ENCODE data around the gene CTNNBL1. TPM values are rescaled to one million over a fixed set of nuclear protein-coding genes. Genes with fewer than 3 reads are reported as not detected.
A peak's percentile ranks its signal among the peaks of the same experiment; 100 is the strongest.

CTNNBL1 gene
- total and polyA plus RNA-seq, 7 experiments from 2014 or later = 41.7 to 93.4 (median 56.4) TPM

DNA sequence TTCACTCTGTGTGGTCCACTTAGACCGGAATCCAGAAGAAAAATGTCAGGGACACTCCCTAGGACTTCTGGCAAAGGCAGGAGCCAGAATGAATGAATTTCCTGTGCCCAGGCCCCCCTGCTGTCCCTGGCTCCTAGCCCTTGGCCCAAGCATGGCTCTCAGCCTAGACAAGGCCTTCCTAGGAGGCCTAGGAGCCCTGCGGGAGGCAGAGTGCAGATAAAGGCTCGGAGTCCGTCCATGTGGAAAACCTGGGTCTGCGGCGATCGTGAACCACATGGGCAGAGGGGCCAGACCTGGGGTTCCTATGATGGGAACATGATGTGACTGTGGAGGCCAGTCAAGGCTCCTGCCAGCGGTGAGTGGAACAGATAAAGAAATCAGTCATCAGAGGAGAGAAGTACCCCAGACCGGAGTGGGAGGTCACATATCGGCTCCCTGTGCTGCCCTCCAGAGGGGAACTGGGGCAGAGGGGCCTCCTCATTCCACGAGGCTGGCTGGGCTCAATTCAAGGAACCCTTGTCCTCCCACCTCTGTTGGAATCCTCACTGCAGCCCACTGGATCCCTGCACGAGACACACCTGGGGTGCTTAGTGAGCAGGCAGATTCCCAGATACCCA is 203.2 kb downstream of the CTNNBL1 start:
- intact Hi-C loops (cut with micrococcal nuclease) = no loop called here
- no peak overlapping the region for H3K4me3 ChIP-seq (ENCODE audit: low read length)

DNA sequence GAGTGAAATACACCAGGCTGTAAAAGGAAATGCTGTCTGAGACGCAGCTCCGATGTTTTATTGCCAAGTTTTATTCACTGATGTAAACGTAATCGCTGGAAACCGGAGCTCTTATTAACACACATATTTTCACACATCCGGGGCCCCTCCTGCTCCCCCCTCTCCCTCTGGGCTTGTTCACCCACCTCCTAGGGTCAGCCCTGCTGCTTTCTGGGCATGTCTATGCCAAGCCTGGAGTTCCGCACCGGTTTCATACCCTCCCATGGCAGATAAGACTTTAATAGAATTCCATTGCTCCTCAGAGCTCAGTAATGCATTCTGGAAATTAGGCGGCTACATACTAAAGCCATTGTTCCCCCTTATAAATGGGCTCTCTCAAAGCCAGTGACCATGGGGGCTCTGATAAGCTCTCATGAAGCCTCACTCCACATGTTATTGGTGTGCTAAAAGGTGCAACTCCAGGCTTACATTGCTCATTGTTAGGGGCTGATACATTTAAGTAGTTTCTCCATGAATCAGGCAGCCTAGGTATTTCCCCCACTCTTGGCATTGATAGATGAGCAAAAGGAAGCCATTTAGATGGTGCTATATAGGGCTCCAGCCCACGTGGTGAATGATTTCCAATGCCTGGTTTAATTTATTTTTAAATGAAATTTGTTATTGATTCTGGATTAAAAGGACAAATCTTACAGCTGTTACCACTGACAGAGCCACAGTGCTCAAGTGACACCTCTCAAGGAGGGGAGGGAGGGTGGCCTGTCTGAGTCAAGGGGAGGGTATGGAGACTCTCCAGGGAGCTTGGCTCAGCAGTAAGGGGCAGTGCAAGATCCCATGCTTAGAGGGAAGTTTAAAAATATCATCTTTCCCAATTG is 204.6 kb downstream of the CTNNBL1 start:
- ChIA-PET CTCF (no interaction called here), POLR2A (no interaction called here)
- Histone ChIP-seq H3K27ac (ENCODE audit: low read depth, low read length) (no peak overlapping the region), H3K36me3 (ENCODE audit: control insufficient read depth in 2 of 3, insufficient read depth in 3 of 3, low read length in 3 of 3) (no peaks in the 10 kb centered on the region), H3K4me3 (ENCODE audit: low read length) (no peak overlapping the region), H3K27me3 (ENCODE audit: control insufficient read depth in 2 of 2, insufficient read depth in 2 of 2, low read length in 2 of 2) (peaks cover 0 to 5% of the 10 kb centered on the region in 2 donors), H3K4me1 (ENCODE audit: control insufficient read depth in 2 of 2, insufficient read depth in 2 of 2, low read length in 2 of 2) (no peaks in the 10 kb centered on the region), H3K9me3 (ENCODE audit: control insufficient read depth in 2 of 3, low read length in 3 of 3) (no peaks in the 10 kb centered on the region)
- intact Hi-C loops (cut with micrococcal nuclease) = no loop called here
- no peak for DNase-seq
- H3K4me1 Mint-ChIP-seq = peaks cover 4 to 12% (median 6%) of the 10 kb centered on the region in 7 donors
- H3K4me3 Mint-ChIP-seq = no peak overlapping the region
- peaks cover 25 to 38% (median 35%) of the 10 kb centered on the region in 5 donors for H3K27me3 Mint-ChIP-seq
- H3K9me3 Mint-ChIP-seq = peaks cover 0 to 4% (median 0%) of the 10 kb centered on the region in 11 donors
- peaks cover 0 to 4% (median 0%) of the 10 kb centered on the region in 5 donors for H3K36me3 Mint-ChIP-seq
- no peak overlapping the region for H3K27ac Mint-ChIP-seq
- ATAC-seq = no peak

More for the DNA sequence above, 203.2 kb downstream of the CTNNBL1 start:
- ATAC-seq = no peak
- no peaks in the 10 kb centered on the region for H3K9me3 ChIP-seq (ENCODE audit: control insufficient read depth in 2 of 3, low read length in 3 of 3)
- H3K4me1 Mint-ChIP-seq = peaks cover under 1 to 6% (median 1%) of the 10 kb centered on the region in 7 donors
- H3K27me3 Mint-ChIP-seq = peaks cover 18 to 32% (median 29%) of the 10 kb centered on the region in 5 donors
- H3K36me3 Mint-ChIP-seq = peaks cover 0 to 4% (median 0%) of the 10 kb centered on the region in 5 donors
- H3K27ac Mint-ChIP-seq = no peak overlapping the region
- no peak overlapping the region for H3K27ac ChIP-seq (ENCODE audit: low read depth, low read length)
- H3K9me3 Mint-ChIP-seq = peaks cover 0 to 4% (median 0%) of the 10 kb centered on the region in 11 donors
- no peak overlapping the region for H3K4me3 Mint-ChIP-seq
- peaks cover 0 to 2% of the 10 kb centered on the region in 2 donors for H3K27me3 ChIP-seq (ENCODE audit: control insufficient read depth in 2 of 2, insufficient read depth in 2 of 2, low read length in 2 of 2)
- no peaks in the 10 kb centered on the region for H3K36me3 ChIP-seq (ENCODE audit: control insufficient read depth in 2 of 3, insufficient read depth in 3 of 3, low read length in 3 of 3)
- ChIA-PET CTCF (no interaction called here), POLR2A (no interaction called here)
- no peaks in the 10 kb centered on the region for H3K4me1 ChIP-seq (ENCODE audit: control insufficient read depth in 2 of 2, insufficient read depth in 2 of 2, low read length in 2 of 2)
- no peak for DNase-seq

DNA sequence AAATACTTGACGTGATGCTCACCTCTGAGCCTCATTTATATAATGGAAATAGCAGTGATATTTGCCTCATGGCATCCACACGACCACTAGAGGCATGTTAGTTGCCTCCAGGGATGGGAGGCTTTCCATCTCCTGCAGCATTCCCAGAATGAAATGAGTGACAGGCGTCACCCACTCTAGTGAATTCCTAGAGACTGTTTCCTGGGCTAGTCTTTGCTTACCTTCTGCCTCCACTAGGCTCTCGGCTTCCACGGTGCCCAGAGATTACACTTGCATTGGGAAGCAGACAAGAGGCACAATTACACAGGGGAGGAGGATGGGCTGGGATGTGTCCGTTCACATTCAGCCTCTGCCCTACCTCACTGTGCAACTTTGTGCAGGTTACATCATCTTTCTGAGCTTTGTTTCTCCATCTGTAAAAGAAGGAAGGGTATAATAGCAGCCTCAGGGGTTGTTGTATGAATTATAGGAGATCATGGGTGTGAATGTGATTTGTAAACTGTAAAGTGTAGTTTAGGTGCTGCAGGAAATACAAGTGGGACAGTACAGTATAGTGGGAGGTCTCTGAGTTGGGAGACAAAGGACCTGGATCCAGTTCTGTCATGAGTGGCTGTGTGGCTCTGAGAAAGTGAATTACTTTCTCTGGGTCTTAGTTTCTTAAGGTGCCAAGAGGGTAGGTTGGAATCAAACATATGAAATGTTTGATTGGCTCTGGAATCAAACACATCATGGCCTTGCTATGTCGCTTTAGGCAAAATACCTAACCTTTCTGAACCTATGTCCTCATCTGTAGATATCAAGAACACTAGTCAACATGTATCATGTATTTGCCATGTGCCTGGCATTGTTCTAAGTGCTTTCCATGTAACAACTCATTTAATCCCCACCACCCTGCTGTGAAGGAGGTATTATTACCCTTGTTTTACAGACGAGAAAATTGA is 205.5 kb downstream of the CTNNBL1 start:
- ATAC-seq (no peak), DNase-seq (no peak)
- Mint-ChIP-seq H3K4me1 (peaks cover 6 to 18% (median 11%) of the 10 kb centered on the region in 7 donors), H3K27me3 (peaks cover 33 to 47% (median 44%) of the 10 kb centered on the region in 5 donors), H3K4me3 (no peak overlapping the region), H3K27ac (no peak overlapping the region), H3K36me3 (peaks cover 0 to 8% (median 0%) of the 10 kb centered on the region in 5 donors), H3K9me3 (peaks cover 0 to 4% (median 0%) of the 10 kb centered on the region in 11 donors)
- Histone ChIP-seq H3K9me3 (ENCODE audit: control insufficient read depth in 2 of 3, low read length in 3 of 3) (no peaks in the 10 kb centered on the region), H3K27ac (ENCODE audit: low read depth, low read length) (no peak overlapping the region), H3K4me3 (ENCODE audit: low read length) (no peak overlapping the region), H3K36me3 (ENCODE audit: control insufficient read depth in 2 of 3, insufficient read depth in 3 of 3, low read length in 3 of 3) (no peaks in the 10 kb centered on the region), H3K27me3 (ENCODE audit: control insufficient read depth in 2 of 2, insufficient read depth in 2 of 2, low read length in 2 of 2) (peaks cover 0 to 5% of the 10 kb centered on the region in 2 donors), H3K4me1 (ENCODE audit: control insufficient read depth in 2 of 2, insufficient read depth in 2 of 2, low read length in 2 of 2) (no peaks in the 10 kb centered on the region)
- ChIA-PET CTCF (no interaction called here), POLR2A (no interaction called here)
- intact Hi-C loops (cut with micrococcal nuclease) = no loop called here

DNA sequence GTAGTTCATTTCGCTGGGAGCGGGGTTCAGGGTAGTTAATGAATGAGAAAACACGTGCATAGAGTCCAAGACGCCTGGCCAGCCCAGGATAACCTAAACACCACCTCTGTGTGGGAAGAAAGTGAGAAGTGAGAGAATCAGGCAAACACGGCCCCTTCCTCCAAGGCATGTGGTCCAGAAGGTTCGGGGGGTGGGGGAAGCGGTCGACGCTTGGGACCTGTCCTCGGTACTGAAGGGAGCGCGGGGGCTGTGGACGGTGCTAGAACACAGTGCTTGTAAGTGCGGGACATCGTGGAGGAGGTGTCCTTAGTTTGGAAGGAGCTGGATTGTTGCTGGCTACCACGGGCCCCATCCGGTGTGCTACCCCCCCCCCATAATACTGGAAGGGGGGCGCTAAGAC is 207.4 kb downstream of the CTNNBL1 start:
- ChIA-PET CTCF (no interaction called here), POLR2A (no interaction called here)
- no peak for ATAC-seq
- H3K27ac ChIP-seq (ENCODE audit: low read depth, low read length) = no peak overlapping the region
- intact Hi-C loops (cut with micrococcal nuclease) = no loop called here
- H3K4me3 ChIP-seq (ENCODE audit: low read length) = no peak overlapping the region
- Mint-ChIP-seq H3K27me3 (peaks cover 50 to 64% (median 60%) of the 10 kb centered on the region in 5 donors), H3K36me3 (peaks cover 0 to 8% (median 0%) of the 10 kb centered on the region in 5 donors), H3K27ac (peak overlapping the region in 1 of 9 donors; percentile 8), H3K4me1 (peaks cover 6 to 18% (median 11%) of the 10 kb centered on the region in 7 donors), H3K9me3 (peaks cover 0 to 4% (median 0%) of the 10 kb centered on the region in 11 donors), H3K4me3 (peak overlapping the region in 2 of 10 donors; percentile 1 to 12)
- H3K9me3 ChIP-seq (ENCODE audit: control insufficient read depth in 2 of 3, low read length in 3 of 3) = no peaks in the 10 kb centered on the region
- peaks cover 0 to 5% of the 10 kb centered on the region in 2 donors for H3K27me3 ChIP-seq (ENCODE audit: control insufficient read depth in 2 of 2, insufficient read depth in 2 of 2, low read length in 2 of 2)
- H3K36me3 ChIP-seq (ENCODE audit: control insufficient read depth in 2 of 3, insufficient read depth in 3 of 3, low read length in 3 of 3) = no peaks in the 10 kb centered on the region
- H3K4me1 ChIP-seq (ENCODE audit: control insufficient read depth in 2 of 2, insufficient read depth in 2 of 2, low read length in 2 of 2) = no peaks in the 10 kb centered on the region
- DNase-seq = no peak

DNA sequence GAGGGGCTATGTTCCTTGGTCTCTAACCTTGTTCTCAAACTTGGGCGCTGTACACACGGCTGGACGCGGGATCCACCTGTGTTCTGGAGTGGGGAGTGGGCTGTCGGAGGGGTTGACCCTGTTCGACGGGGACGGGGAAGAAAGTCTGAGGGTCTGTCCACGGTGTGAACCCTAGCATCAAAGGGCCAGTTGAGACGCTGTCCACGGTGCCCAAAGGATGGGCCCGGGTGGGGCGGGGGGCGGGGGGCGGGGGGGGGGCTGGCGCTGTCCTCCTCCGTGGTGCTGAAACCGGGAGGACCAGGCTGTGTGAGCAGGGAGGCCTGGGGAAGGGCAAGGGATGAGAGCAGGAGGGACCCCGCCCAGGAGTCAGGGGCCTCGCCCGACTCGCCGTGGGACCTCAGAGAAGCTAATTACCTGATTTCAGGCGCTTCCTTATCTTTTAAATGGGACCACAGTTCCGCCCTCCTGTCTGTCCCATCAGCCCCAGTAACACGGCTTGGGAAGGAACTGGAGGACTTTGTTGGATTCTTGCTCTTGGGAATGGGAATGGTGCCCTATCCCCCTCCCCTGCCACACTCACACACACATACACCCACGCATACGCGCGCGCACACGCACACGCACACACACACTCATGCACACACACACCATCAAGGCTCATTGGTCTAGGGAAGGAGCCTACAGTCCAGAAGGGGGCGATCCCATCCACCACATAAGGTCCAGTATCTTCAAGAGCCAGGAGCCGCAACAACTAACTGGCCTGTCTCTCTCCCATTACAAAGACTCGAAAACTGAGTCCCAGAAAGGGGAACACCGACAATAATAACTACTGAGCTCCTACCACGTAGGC is 208.0 kb downstream of the CTNNBL1 start:
- Histone ChIP-seq H3K4me3 (ENCODE audit: low read length) (no peak overlapping the region), H3K9me3 (ENCODE audit: control insufficient read depth in 2 of 3, low read length in 3 of 3) (no peaks in the 10 kb centered on the region), H3K4me1 (ENCODE audit: control insufficient read depth in 2 of 2, insufficient read depth in 2 of 2, low read length in 2 of 2) (no peaks in the 10 kb centered on the region), H3K27ac (ENCODE audit: low read depth, low read length) (no peak overlapping the region), H3K27me3 (ENCODE audit: control insufficient read depth in 2 of 2, insufficient read depth in 2 of 2, low read length in 2 of 2) (peaks cover 0 to 5% of the 10 kb centered on the region in 2 donors), H3K36me3 (ENCODE audit: control insufficient read depth in 2 of 3, insufficient read depth in 3 of 3, low read length in 3 of 3) (no peaks in the 10 kb centered on the region)
- Mint-ChIP-seq H3K36me3 (peaks cover 0 to 8% (median 0%) of the 10 kb centered on the region in 5 donors), H3K4me3 (peak overlapping the region in 7 of 10 donors; percentile 23 to 64 (median 32)), H3K4me1 (peaks cover 6 to 18% (median 11%) of the 10 kb centered on the region in 7 donors), H3K9me3 (peaks cover 0 to 4% (median 0%) of the 10 kb centered on the region in 11 donors), H3K27ac (peak overlapping the region in 1 of 9 donors; percentile 8), H3K27me3 (peaks cover 55 to 69% (median 64%) of the 10 kb centered on the region in 5 donors)
- CTCF ChIA-PET = interaction anchor here (0.7 to 0.9 kb wide), 2 partner anchors 36 to 93 kb away, joined by 3 read pairs; no protein-coding TSS in a partner anchor
- POLR2A ChIA-PET = no interaction called here
- peak; percentile 48 for ATAC-seq
- intact Hi-C loops (cut with micrococcal nuclease) = no loop called here
- DNase-seq = no peak

All from naive thymus-derived CD4-positive, alpha-beta T cell (primary cell).